WTC11 (cell line): ENCODE data around the gene TAF15. TPM values are rescaled to one million over a fixed set of nuclear protein-coding genes. Genes with fewer than 3 reads are reported as not detected.
A peak's percentile ranks its signal among the peaks of the same experiment; 100 is the strongest.

Source experiments
- AR ChIP-seq: fragments of 250-450 bp; sonication (Bioruptor Pico); IDR thresholded peaks from 2 replicates; pipeline ENCODE4 v1.9.0; 2021; ENCODE audit warnings: mild to moderate bottlenecking
- ATF1 ChIP-seq: sonication (generic); formaldehyde crosslinking; IDR thresholded peaks from 2 replicates; pipeline ENCODE4 v1.8.1; 2023; ENCODE audit warnings: mild to moderate bottlenecking, moderate library complexity, missing genetic modification reagents
- ATF3 ChIP-seq: sonication (generic); formaldehyde crosslinking; conservative IDR thresholded peaks from 2 replicates; pipeline ENCODE4 v1.8.1; 2022; ENCODE audit warnings: mild to moderate bottlenecking, missing genetic modification reagents
- CTCF ChIP-seq: fragments of 200-600 bp; IDR thresholded peaks from 2 replicates; pipeline ENCODE4 v1.8.0; 2022; ENCODE audit warnings: antibody characterized with exemption
- E2F4 ChIP-seq: sonication (generic); formaldehyde crosslinking; IDR thresholded peaks from 2 replicates; pipeline ENCODE4 v1.8.1; 2022; ENCODE audit warnings: low read depth, mild to moderate bottlenecking, moderate library complexity, missing genetic modification reagents, borderline replicate concordance
- FOXK1 ChIP-seq: sonication (generic); formaldehyde crosslinking; IDR thresholded peaks from 2 replicates; pipeline ENCODE4 v1.8.0; 2022; ENCODE audit warnings: mild to moderate bottlenecking, moderate library complexity, missing genetic modification reagents
- FOXP4 ChIP-seq: sonication (generic); formaldehyde crosslinking; IDR thresholded peaks from 2 replicates; pipeline ENCODE4 v1.8.0; 2022; ENCODE audit warnings: mild to moderate bottlenecking, missing genetic modification reagents
- GABPB1 ChIP-seq: sonication (generic); formaldehyde crosslinking; IDR thresholded peaks from 2 replicates; pipeline ENCODE4 v1.8.1; 2023; ENCODE audit warnings: mild to moderate bottlenecking, missing genetic modification reagents
- IRF1 ChIP-seq: sonication (generic); formaldehyde crosslinking; IDR thresholded peaks from 2 replicates; pipeline ENCODE4 v1.8.0; 2023; ENCODE audit warnings: missing genetic modification reagents
- MAX ChIP-seq: sonication (generic); formaldehyde crosslinking; IDR thresholded peaks from 2 replicates; pipeline ENCODE4 v1.8.0; 2022; ENCODE audit warnings: mild to moderate bottlenecking, missing genetic modification reagents
- MLX ChIP-seq: sonication (generic); formaldehyde crosslinking; IDR thresholded peaks from 2 replicates; pipeline ENCODE4 v1.8.1; 2023; ENCODE audit warnings: mild to moderate bottlenecking, missing genetic modification reagents, moderate library complexity
- NR3C1 ChIP-seq: sonication (generic); formaldehyde crosslinking; conservative IDR thresholded peaks from 2 replicates; pipeline ENCODE4 v1.8.1; 2023; ENCODE audit warnings: low read depth, mild to moderate bottlenecking, missing genetic modification reagents
- PRRX2 ChIP-seq: fragments of 250-450 bp; sonication (Bioruptor Pico); IDR thresholded peaks from 2 replicates; pipeline ENCODE4 v1.8.0; 2021; ENCODE audit warnings: mild to moderate bottlenecking
- RELA ChIP-seq: sonication (generic); formaldehyde crosslinking; IDR thresholded peaks from 2 replicates; pipeline ENCODE4 v1.8.1; 2022; ENCODE audit warnings: missing genetic modification reagents, mild to moderate bottlenecking, borderline replicate concordance
- SOX15 ChIP-seq: fragments of 250-450 bp; sonication (Bioruptor Pico); IDR thresholded peaks from 2 replicates; pipeline ENCODE4 v1.9.0; 2021; ENCODE audit warnings: mild to moderate bottlenecking
- SP1 ChIP-seq: sonication (generic); formaldehyde crosslinking; conservative IDR thresholded peaks from 2 replicates; pipeline ENCODE4 v1.8.1; 2022; ENCODE audit warnings: missing genetic modification reagents
- TEAD4 ChIP-seq: sonication (generic); formaldehyde crosslinking; IDR thresholded peaks from 2 replicates; pipeline ENCODE4 v1.8.0; 2022; ENCODE audit warnings: mild to moderate bottlenecking, missing genetic modification reagents
- USF1 ChIP-seq: sonication (generic); formaldehyde crosslinking; IDR thresholded peaks from 2 replicates; pipeline ENCODE4 v1.8.0; 2022; ENCODE audit warnings: mild to moderate bottlenecking, missing genetic modification reagents
- ZNF138 ChIP-seq: sonication (generic); formaldehyde crosslinking; conservative IDR thresholded peaks from 2 replicates; pipeline ENCODE4 v1.8.1; 2022; ENCODE audit warnings: mild to moderate bottlenecking, moderate library complexity, missing genetic modification reagents
- ZNF232 ChIP-seq: sonication (generic); formaldehyde crosslinking; IDR thresholded peaks from 2 replicates; pipeline ENCODE4 v1.8.0; 2022; ENCODE audit warnings: mild to moderate bottlenecking, missing genetic modification reagents
- ZNF532 ChIP-seq: fragments of 250-450 bp; sonication (Bioruptor Pico); IDR thresholded peaks from 2 replicates; pipeline ENCODE4 v1.9.0; 2021; ENCODE audit warnings: mild to moderate bottlenecking, borderline replicate concordance
- total RNA-seq: library from RNA; stranded (reverse); gene quantifications from 3 replicates; pipeline ENCODE4 v1.2.3, GENCODE V29; 2021

The TAF15 gene
- total RNA-seq, 1 experiment from 2014 or later: 273 TPM

GRCh38 chr17:35808962-35809854 is at the start of gene TAF15 (continued):
- TF ChIP-seq ZNF532 (CRISPR knock-in tag) (no peak), FOXP4 (peak; percentile 76; the same call in 1 of the 2 replicates), SP1 (peak; percentile 66; the same call in 1 of the 2 replicates), NR3C1 (CRISPR knock-in tag) (no peak), PRRX2 (no peak), ATF3 (CRISPR knock-in tag) (no peak), AR (CRISPR knock-in tag) (no peak), TEAD4 (CRISPR knock-in tag) (no peak), ZNF138 (CRISPR knock-in tag) (no peak), CTCF (no peak), MAX (CRISPR knock-in tag) (peak; percentile 70), RELA (no peak; the same call in 1 of the 2 replicates), SOX15 (CRISPR knock-in tag) (no peak), ATF1 (0 out of 2 replicates have a peak, but pooled peaks have one; percentile 34), USF1 (CRISPR knock-in tag) (no peak; the same call in 1 of the 2 replicates), IRF1 (peak; percentile 21; the same call in 1 of the 2 replicates), E2F4 (CRISPR knock-in tag) (peak; percentile 74; the same call in 1 of the 2 replicates), FOXK1 (CRISPR knock-in tag) (peak; percentile 49; the same call in 1 of the 2 replicates), GABPB1 (no peak; the same call in none of the 2 replicates), ZNF232 (CRISPR knock-in tag) (0 out of 2 replicates have a peak, but pooled peaks have one; percentile 44), MLX (CRISPR knock-in tag) (no peak)
